ENCODE data around the gene SERPINA3.

SERPINA3 gene

DNA sequence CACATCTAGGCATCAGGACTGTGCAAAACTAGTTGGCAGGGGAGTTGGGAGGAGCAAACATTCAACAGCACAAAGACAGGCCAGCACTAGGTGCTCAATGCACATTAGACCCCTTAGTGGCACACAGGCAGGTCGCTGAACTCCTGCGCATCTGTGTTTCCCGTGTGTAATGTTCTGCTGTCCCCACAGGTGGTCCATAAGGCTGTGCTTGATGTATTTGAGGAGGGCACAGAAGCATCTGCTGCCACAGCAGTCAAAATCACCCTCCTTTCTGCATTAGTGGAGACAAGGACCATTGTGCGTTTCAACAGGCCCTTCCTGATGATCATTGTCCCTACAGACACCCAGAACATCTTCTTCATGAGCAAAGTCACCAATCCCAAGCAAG lies 11.2 kb downstream of the SERPINA3 start:
- TF ChIP-seq, protein P1, sequence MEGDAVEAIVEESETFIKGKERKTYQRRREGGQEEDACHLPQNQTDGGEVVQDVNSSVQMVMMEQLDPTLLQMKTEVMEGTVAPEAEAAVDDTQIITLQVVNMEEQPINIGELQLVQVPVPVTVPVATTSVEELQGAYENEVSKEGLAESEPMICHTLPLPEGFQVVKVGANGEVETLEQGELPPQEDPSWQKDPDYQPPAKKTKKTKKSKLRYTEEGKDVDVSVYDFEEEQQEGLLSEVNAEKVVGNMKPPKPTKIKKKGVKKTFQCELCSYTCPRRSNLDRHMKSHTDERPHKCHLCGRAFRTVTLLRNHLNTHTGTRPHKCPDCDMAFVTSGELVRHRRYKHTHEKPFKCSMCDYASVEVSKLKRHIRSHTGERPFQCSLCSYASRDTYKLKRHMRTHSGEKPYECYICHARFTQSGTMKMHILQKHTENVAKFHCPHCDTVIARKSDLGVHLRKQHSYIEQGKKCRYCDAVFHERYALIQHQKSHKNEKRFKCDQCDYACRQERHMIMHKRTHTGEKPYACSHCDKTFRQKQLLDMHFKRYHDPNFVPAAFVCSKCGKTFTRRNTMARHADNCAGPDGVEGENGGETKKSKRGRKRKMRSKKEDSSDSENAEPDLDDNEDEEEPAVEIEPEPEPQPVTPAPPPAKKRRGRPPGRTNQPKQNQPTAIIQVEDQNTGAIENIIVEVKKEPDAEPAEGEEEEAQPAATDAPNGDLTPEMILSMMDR (conservative IDR thresholded peaks at IDR 0.05; ENCODE audit: low read depth, low read length): no peak
- DNase-seq (ENCODE audit: low read depth): no peak
- no peak overlapping the region for H3K4me3 ChIP-seq (ENCODE audit: low read depth, low read length)

DNA sequence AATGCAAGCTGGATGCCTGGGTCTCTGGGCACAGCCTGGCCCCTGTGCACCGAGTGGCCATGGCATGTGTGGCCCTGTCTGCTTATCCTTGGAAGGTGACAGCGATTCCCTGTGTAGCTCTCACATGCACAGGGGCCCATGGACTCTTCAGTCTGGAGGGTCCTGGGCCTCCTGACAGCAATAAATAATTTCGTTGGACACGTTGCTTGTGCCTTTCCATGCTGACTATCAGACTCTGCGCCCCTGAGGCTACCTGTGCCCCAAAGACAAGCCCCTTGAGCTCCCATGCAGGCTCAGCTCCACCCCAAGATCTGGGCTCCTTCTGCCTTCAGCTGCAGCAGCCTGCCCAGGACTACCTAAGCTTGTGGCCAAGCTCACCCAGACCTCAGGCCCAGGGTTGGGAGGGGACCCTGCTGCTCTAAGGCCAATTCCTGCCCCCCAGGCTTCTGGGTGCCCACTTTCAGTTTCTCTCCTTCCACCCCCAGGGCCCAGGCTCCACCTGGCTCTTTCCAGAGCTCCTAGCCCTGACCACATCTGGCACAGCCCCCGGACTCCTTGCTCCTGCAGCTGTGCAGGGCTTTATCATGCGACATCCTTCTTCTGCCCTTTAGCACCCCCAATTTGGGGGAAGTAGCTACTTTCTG lies 11.8 kb downstream of the SERPINA3 start:
- DNase-seq (ENCODE audit: low read depth): no peak
- TF ChIP-seq, protein P1 (conservative IDR thresholded peaks at IDR 0.05; ENCODE audit: low read depth, low read length): no peak

DNA sequence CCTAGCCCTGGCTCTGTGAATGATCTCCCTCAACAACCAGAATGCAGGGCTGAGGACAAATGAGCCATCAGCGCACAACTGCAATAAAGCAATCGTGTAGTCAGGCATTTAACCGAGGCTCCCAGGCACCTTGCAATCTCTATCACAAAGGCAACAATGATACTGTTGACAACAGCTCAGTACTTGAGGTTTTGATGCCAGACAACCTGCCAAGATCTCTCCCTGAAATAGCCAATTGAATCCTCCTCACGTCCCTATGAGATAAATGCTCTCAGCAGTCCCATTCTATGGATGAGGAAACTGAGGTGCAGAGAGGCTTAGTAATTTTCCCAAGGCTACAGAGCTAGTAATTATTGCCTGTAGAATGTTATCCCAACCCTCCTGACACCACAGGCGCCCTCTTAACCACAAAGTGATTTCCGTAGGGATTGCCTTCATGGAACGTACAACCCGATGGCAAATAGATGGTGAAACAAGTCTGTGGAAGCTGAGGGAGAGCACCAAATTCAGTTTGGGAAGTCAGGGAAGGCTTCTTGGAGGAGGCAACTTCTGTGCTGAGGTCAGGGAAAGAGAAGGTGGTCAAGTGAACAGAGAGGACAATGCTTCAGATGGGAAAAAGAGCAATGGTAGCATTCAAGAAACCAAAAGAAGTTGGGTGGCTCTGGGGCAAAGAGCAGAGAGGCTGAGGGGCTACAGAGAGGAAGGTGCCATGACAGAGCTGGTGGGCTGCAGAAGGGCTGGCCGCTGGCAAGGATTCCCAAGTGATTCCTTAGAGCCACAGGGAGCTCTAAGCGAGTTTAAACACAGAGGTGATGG lies 12.6 kb downstream of the SERPINA3 start:
- no peak overlapping the region for H3K4me3 ChIP-seq (ENCODE audit: low read depth, low read length)
- TF ChIP-seq, protein P1 (conservative IDR thresholded peaks at IDR 0.05; ENCODE audit: low read depth, low read length): no peak
- DNase-seq (ENCODE audit: low read depth): no peak

More for the DNA sequence above, 11.8 kb downstream of the SERPINA3 start:
- H3K4me3 ChIP-seq (ENCODE audit: low read depth, low read length): no peak overlapping the region

DNA sequence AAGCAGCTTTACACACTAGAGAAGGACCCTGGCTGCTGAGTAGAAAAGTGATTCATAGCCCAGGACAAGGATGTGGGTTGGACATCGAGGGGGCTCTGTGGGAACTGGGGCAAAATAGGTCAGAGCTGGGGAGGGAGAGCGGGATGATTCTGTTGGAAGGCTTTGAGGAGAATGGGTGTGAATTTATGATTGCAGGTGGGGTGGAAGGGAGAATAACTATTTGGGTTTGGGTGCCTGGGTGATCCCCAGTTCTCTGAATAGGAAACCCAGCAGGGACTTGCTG lies 13.1 kb downstream of the SERPINA3 start:
- DNase-seq (ENCODE audit: low read depth): peak; percentile 17
- TF ChIP-seq, protein P1 (conservative IDR thresholded peaks at IDR 0.05; ENCODE audit: low read depth, low read length): no peak
- H3K4me3 ChIP-seq (ENCODE audit: low read depth, low read length): no peak overlapping the region

DNA sequence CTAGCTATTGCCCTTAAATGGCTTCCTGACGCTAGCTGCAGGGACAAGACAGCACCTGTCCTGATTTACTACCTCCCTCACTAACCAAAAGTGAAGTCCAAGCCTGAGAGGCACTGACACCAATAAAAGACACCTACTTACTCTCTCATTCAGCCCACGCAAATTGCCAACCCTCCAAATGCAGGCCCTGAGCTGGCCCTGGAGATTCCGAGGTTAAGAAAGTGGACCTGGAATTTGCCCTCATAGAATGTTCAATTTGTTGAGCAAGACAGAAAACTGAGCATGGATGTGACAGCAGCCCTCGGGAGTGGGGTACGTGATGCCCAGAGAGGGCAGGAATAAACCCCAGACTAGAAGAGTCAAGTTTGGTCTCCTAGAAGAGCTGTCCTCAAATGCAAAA lies 16.4 kb downstream of the SERPINA3 start:
- TF ChIP-seq, protein P1 (conservative IDR thresholded peaks at IDR 0.05; ENCODE audit: low read depth, low read length): no peak
- H3K4me3 ChIP-seq (ENCODE audit: low read depth, low read length): no peak overlapping the region
- DNase-seq (ENCODE audit: low read depth): no peak

DNA sequence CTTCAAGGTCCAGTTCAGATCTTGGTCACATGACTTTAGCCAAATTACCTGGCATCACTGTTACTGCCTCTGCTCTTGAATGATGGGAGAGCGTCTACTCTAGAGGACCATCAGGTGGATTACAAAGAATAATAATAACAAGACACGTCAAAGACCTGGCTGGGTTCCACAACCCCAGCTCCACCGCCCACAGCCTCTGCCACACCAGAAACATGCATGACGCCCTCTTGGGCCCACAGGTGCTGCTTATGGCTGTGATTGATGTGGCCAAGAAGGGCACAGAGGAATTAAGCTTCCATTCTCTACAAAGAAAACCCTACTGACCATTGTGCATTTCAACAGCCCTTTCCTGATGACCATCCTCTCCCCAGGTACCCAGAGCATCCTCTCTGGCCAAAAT lies 18.2 kb downstream of the SERPINA3 start:
- DNase-seq (ENCODE audit: low read depth): no peak
- H3K4me3 ChIP-seq (ENCODE audit: low read depth, low read length): no peak overlapping the region
- TF ChIP-seq, protein P1 (conservative IDR thresholded peaks at IDR 0.05; ENCODE audit: low read depth, low read length): no peak

DNA sequence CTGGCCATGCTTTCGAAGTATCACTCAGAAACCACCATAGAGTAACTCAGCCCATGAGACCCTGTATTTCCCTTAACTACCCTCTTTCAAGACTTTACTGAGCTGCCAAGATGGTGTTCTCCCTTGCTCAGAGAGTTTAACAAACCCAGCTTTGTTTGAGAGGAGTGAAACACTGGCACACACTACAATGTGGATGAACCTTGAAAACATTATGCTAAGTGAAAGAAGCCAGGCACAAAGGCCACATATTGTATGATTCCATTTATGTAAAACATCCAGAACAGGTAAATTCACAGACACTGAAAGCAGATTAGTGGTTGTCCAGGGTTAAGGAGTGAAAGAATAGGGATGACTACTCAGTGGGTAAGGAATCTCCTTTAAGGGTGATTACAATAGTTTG lies 18.9 kb downstream of the SERPINA3 start:
- H3K4me3 ChIP-seq (ENCODE audit: low read depth, low read length): no peak overlapping the region
- DNase-seq (ENCODE audit: low read depth): no peak
- TF ChIP-seq, protein P1 (conservative IDR thresholded peaks at IDR 0.05; ENCODE audit: low read depth, low read length): no peak

Measured in choroid plexus epithelial cell (primary cell).